Femur (tissue), 1 donor: ENCODE data around the gene MAGI3.
"Not testable (repeated sequence)": the region's sequence is repeated elsewhere in the genome, so short reads cannot be mapped to it uniquely, and the experiment has no call there.

Experiments used
- DNase-seq: peaks from one replicate; pipeline ENCODE4 v3.0.0-alpha.2; 2017

The MAGI3 gene

GRCh38 chr1:113451710-113452109 lies 61.4 kb downstream of the MAGI3 start:
- no peak for DNase-seq

GRCh38 chr1:113452921-113453770 lies 62.8 kb downstream of the MAGI3 start:
- DNase-seq = no peak

GRCh38 chr1:113453771-113454083 lies 63.4 kb downstream of the MAGI3 start:
- DNase-seq = no peak

- DNase-seq = no peak
These were observed 65.1 kb downstream of the MAGI3 start for GRCh38 chr1:113455374-113455773.

- no peak for DNase-seq
These were observed 66.7 kb downstream of the MAGI3 start for GRCh38 chr1:113456967-113457366.

GRCh38 chr1:113459279-113459678 lies 69.0 kb downstream of the MAGI3 start:
- DNase-seq = no peak

GRCh38 chr1:113467991-113468390 lies 77.7 kb downstream of the MAGI3 start:
- DNase-seq = no peak

- not testable (repeated sequence) for DNase-seq
These were observed 88.3 kb downstream of the MAGI3 start for GRCh38 chr1:113478427-113479195.

GRCh38 chr1:113479713-113480676 lies 89.7 kb downstream of the MAGI3 start:
- DNase-seq = no peak

- DNase-seq = not testable (repeated sequence)
These were observed 94.8 kb downstream of the MAGI3 start for GRCh38 chr1:113485131-113485530.

GRCh38 chr1:113488576-113489177 lies 98.4 kb downstream of the MAGI3 start:
- DNase-seq = no peak

- DNase-seq = no peak
These were observed 100.1 kb downstream of the MAGI3 start for GRCh38 chr1:113490384-113490783.

GRCh38 chr1:113493533-113493932 lies 103.2 kb downstream of the MAGI3 start:
- DNase-seq = no peak

GRCh38 chr1:113505357-113505756 lies 115.0 kb downstream of the MAGI3 start:
- no peak for DNase-seq

- DNase-seq = no peak
These were observed 117.4 kb downstream of the MAGI3 start for GRCh38 chr1:113507552-113508214.

GRCh38 chr1:113508364-113509164 lies 118.2 kb downstream of the MAGI3 start:
- DNase-seq = no peak

GRCh38 chr1:113509766-113510165 lies 119.5 kb downstream of the MAGI3 start:
- not testable (repeated sequence) for DNase-seq

GRCh38 chr1:113511269-113511668 lies 121.0 kb downstream of the MAGI3 start:
- no peak for DNase-seq

GRCh38 chr1:113515498-113515897 lies 125.2 kb downstream of the MAGI3 start:
- no peak for DNase-seq

GRCh38 chr1:113517346-113517745 lies 127.0 kb downstream of the MAGI3 start:
- DNase-seq = no peak

GRCh38 chr1:113517983-113518382 lies 127.7 kb downstream of the MAGI3 start:
- DNase-seq = no peak
